Muscle layer of duodenum (tissue), 2 donors: ENCODE results near the gene NAALADL2.
A peak's percentile ranks its signal among the peaks of the same experiment; 100 is the strongest.
"Not testable (repeated sequence)": the region's sequence is repeated elsewhere in the genome, so short reads cannot be mapped to it uniquely, and the experiment has no call there.

Experiments
- H3K27ac ChIP-seq: one replicate; pipeline ENCODE4 v1.7.0; 2013; ENCODE audit warnings: mild to moderate bottlenecking, low read length
- H3K27me3 ChIP-seq: one replicate; pipeline ENCODE4 v1.7.0; 2013; ENCODE audit warnings: low read depth, mild to moderate bottlenecking, control low read depth, low read length
- H3K36me3 ChIP-seq, 2 donors: one replicate each; pipeline ENCODE4 v1.7.0; 2013; ENCODE audit warnings: low read length in 2 of 2, control low read depth in 1 of 2, mild to moderate bottlenecking in 1 of 2; ENCODE audit not compliant: insufficient read depth in 2 of 2, control insufficient read depth in 1 of 2
- H3K4me1 ChIP-seq, 2 donors: one replicate each; pipeline ENCODE4 v1.7.0; 2013; ENCODE audit warnings: low read length in 2 of 2, mild to moderate bottlenecking in 2 of 2, control low read depth in 1 of 2, moderate library complexity in 1 of 2; ENCODE audit not compliant: insufficient read depth in 2 of 2, control insufficient read depth in 1 of 2
- H3K4me3 ChIP-seq, 2 donors: one replicate each; pipeline ENCODE4 v1.7.0; 2013; ENCODE audit warnings: low read length in 2 of 2, low read depth in 1 of 2, mild to moderate bottlenecking in 1 of 2
- H3K9me3 ChIP-seq, 2 donors: one replicate each; pipeline ENCODE4 v1.7.0; 2013; ENCODE audit warnings: low read length in 2 of 2, control low read depth in 1 of 2, mild to moderate bottlenecking in 1 of 2; ENCODE audit not compliant: control insufficient read depth in 1 of 2
- donor health status: healthy.

The NAALADL2 gene

DNA sequence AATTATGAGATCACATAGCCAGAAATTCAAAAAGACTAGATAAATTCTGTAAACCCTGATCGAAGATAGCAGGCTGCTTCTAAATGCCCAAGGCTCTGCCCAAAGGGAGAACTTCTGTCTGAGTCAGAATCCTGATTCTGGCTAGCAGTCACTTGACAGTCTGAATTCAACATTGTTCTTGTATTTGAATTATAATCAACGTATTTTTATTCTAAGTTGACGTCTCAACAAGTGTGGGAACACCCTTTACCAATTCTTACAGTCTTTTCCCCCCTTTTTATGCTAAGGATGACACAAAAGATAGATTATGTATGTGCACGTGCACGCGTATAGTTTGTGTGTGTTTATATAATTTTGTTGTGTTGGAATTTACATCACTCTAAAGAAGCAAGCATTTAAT lies 552.8 kb downstream of the NAALADL2 start:
- H3K9me3 ChIP-seq: no peaks in the 10 kb centered on the region
- no peaks in the 10 kb centered on the region for H3K4me1 ChIP-seq
- no peaks in the 10 kb centered on the region for H3K27me3 ChIP-seq
- H3K27ac ChIP-seq: no peak overlapping the region
- H3K36me3 ChIP-seq: no peaks in the 10 kb centered on the region
- no peak overlapping the region for H3K4me3 ChIP-seq

DNA sequence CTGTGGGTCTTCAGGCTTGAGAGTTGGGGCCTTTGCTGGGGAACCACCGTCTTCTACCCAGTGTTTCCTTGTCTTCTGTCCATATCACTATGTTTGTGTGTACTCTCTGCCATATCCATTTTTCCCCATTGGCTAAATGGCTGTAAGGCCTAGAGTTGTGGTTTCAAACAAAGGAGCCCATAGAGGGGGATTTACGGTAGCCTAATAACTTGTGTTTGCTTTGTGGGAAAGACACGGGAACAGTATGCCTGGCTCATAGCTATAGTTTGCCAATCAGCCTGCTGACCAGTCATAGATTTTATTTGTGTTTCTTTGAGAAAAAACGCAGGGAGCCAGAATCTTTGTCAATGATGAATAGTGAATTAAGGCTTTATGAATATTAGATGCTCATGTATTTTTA lies 554.8 kb downstream of the NAALADL2 start:
- Histone ChIP-seq H3K27me3 (no peaks in the 10 kb centered on the region), H3K36me3 (no peaks in the 10 kb centered on the region), H3K9me3 (no peaks in the 10 kb centered on the region), H3K4me3 (no peak overlapping the region), H3K4me1 (no peaks in the 10 kb centered on the region), H3K27ac (no peak overlapping the region)

DNA sequence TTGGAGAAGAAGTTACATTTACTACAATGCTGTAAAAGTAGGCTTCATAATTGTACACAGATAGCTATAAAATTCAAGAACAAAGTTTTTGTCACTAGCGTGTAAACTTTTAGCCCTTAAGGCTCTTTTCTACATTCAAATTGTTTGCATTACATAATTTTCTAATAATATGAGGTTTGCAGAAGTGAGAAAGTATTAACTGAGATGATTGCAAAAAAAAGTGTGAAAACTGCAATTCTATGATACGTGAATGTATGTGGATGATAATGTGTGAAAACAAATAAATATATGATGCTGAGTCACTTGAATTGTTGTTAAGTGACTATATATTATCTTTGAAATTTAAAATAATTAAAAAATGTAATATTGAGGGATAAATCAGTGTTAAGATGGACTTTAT lies 557.5 kb downstream of the NAALADL2 start:
- no peaks in the 10 kb centered on the region for H3K9me3 ChIP-seq
- H3K36me3 ChIP-seq: no peaks in the 10 kb centered on the region
- H3K4me1 ChIP-seq: no peaks in the 10 kb centered on the region
- H3K27ac ChIP-seq: no peak overlapping the region
- no peak overlapping the region for H3K4me3 ChIP-seq
- H3K27me3 ChIP-seq: no peaks in the 10 kb centered on the region

DNA sequence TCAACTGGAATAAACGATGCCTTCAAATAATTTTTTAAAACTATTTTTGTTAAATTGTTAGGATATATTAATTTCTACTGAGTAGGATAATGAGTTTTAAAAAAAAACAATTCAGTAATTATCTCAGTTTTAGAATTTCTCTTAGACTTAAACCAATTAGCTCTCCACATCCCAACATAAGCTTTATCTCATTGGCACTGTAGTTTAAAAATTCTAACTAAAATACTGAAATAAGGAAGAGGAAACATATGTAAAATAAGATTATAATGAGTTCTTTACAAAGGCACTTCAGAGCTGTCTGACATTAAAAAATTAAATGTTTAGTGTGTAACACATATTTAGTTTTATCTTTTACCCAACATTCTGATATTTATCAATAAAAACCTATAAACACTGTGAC lies 558.3 kb downstream of the NAALADL2 start:
- Histone ChIP-seq H3K4me1 (no peaks in the 10 kb centered on the region), H3K27ac (no peak overlapping the region), H3K36me3 (no peaks in the 10 kb centered on the region), H3K27me3 (no peaks in the 10 kb centered on the region), H3K4me3 (no peak overlapping the region), H3K9me3 (no peaks in the 10 kb centered on the region)

DNA sequence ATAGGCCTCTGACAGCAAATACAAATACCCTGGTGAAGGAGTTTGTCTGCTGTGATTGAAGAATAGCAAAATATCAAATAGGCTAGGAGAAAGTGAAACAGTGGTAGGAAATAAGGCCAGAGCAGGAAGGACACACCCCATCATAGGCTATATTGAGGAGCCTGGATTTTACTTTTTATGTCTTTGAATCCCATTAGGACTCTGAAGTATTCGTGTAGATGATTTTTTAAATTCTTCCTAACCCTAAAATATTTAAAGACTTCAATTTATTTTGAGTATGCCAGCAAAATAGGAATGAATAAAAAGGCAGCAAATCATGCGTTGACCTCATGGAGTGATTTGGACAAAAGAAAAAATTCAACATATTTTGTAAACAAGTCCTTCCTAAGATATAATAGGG lies 562.8 kb downstream of the NAALADL2 start:
- Histone ChIP-seq H3K9me3 (no peaks in the 10 kb centered on the region), H3K27me3 (no peaks in the 10 kb centered on the region), H3K4me3 (no peak overlapping the region)

DNA sequence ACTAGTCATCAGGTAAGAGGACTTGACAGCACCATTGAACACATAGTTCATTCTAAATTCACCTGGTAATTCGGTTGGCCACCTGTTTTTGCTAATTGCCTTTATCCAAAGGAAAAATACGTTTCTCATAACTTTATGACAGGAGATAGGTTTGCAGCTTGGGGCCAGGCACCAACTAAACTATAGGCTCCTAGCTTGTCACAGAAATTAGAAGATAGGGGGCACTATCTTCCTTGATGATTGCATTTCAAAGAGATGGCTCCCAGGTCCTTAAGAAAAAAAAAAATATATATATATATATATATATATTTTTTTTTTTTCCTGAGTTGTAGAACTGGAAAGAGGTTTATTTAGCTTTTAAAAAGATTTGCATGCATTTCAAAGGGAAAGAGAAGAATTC lies 563.6 kb downstream of the NAALADL2 start:
- Histone ChIP-seq H3K4me1 (no peaks in the 10 kb centered on the region), H3K4me3 (no peak overlapping the region), H3K27ac (no peak overlapping the region), H3K36me3 (no peaks in the 10 kb centered on the region), H3K9me3 (no peaks in the 10 kb centered on the region), H3K27me3 (no peaks in the 10 kb centered on the region)

More for the DNA sequence above, 562.8 kb downstream of the NAALADL2 start:
- Histone ChIP-seq H3K36me3 (no peaks in the 10 kb centered on the region), H3K4me1 (no peaks in the 10 kb centered on the region), H3K27ac (no peak overlapping the region)

DNA sequence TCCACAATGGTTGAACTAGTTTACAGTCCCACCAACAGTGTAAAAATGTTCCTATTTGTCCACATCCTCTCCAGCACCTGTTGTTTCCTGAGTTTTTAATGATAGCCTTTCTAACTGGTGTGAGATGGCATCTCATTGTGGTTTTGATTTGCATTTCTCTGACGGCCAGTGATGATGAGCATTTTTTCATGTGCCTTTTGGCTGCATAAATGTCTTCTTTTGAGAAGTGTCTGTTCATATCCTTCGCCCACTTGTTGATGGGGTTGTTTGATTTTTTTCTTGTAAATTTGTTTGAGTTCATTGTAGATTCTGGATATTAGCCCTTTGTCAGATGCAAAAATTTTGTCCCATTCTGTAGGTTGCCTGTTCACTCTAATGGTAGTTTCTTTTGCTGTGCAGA lies 564.7 kb downstream of the NAALADL2 start:
- not testable (repeated sequence) for H3K9me3 ChIP-seq, H3K36me3 ChIP-seq, H3K4me1 ChIP-seq, H3K4me3 ChIP-seq, H3K27ac ChIP-seq, H3K27me3 ChIP-seq

DNA sequence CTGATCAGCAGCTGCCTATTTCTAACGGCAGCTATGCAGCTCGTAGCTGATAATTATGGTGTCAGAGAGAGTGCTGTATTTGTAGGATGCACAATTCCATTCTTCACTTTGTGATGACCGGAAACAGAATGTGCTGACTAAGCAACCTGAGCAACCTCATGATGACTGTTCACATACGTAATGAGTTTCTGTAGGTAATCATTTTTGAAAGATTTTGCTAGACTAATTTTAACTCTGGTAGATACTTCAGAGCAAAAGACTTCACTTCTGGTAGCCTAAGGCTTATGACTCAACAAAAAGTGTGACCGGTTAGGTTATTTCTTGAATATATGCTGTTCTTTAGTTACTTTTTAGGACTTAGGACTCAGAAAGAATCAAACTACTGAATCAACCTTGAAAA lies 567.7 kb downstream of the NAALADL2 start:
- H3K4me1 ChIP-seq: peaks cover 0 to under 1% of the 10 kb centered on the region in 2 donors
- no peak overlapping the region for H3K27ac ChIP-seq
- H3K36me3 ChIP-seq: no peaks in the 10 kb centered on the region
- no peak overlapping the region for H3K4me3 ChIP-seq
- H3K9me3 ChIP-seq: no peaks in the 10 kb centered on the region
- no peaks in the 10 kb centered on the region for H3K27me3 ChIP-seq

DNA sequence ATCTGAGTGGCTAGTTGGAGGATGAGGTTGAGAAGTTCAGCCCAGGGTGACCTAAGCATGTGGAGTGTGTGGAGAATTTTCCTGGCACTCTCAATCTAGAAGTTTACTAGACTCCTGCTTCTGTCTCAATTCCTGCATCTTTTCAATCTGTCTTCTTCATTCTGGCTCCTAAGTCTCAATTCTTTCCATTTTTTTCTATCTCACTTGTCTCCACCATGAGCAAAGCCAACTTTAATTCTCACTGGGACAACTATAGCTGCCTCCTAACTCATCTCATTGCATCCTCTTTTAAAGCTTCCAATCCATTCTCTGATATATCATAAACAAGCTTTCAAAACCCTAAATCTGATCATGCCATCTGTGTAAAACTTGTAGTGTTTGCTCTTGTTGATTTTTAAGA lies 569.3 kb downstream of the NAALADL2 start:
- Histone ChIP-seq H3K27me3 (no peaks in the 10 kb centered on the region), H3K4me1 (peaks cover 0 to 5% of the 10 kb centered on the region in 2 donors), H3K4me3 (no peak overlapping the region), H3K36me3 (no peaks in the 10 kb centered on the region), H3K9me3 (no peaks in the 10 kb centered on the region), H3K27ac (no peak overlapping the region)

DNA sequence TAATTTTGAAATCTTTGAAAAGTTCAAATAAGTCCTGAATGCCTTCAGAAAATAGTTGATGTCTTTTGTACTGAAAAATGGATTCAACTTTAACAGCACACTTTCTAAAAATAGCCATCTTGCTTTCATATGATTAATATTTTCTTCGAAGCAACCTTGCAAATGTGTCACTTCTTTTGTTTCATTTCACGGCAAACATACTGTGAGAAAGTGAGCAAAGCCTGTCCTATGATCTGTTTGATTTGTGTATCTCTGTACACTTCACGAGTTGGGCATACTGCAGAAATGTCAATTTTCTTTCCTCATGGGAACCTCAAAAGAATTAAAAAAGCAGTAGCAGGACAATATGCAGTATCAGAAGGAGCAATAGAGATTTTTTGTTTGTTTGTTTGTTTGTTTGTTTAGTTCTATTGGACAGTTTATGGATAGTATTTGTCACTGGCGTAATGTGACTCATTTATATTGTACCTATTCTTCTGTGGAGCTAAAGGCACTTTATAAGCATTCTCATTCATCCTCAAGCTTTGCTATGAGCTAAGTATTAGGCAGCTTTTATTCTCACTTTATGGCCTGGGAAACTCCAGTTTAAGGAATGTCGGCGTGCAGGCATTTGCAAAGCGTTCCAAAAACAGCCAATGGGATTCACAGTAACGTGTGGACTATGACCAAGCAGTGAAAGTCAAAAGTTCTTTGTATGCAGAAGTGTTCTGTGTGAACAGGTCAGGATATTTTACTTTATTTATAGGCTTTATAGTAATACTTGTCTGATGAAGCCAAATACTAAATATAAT lies 572.0 kb downstream of the NAALADL2 start:
- no peaks in the 10 kb centered on the region for H3K27me3 ChIP-seq
- H3K27ac ChIP-seq: no peak overlapping the region
- H3K36me3 ChIP-seq: no peaks in the 10 kb centered on the region
- peaks cover 0 to 5% of the 10 kb centered on the region in 2 donors for H3K4me1 ChIP-seq
- no peaks in the 10 kb centered on the region for H3K9me3 ChIP-seq
- peak overlapping the region in 1 of 2 donors; percentile 7 for H3K4me3 ChIP-seq

DNA sequence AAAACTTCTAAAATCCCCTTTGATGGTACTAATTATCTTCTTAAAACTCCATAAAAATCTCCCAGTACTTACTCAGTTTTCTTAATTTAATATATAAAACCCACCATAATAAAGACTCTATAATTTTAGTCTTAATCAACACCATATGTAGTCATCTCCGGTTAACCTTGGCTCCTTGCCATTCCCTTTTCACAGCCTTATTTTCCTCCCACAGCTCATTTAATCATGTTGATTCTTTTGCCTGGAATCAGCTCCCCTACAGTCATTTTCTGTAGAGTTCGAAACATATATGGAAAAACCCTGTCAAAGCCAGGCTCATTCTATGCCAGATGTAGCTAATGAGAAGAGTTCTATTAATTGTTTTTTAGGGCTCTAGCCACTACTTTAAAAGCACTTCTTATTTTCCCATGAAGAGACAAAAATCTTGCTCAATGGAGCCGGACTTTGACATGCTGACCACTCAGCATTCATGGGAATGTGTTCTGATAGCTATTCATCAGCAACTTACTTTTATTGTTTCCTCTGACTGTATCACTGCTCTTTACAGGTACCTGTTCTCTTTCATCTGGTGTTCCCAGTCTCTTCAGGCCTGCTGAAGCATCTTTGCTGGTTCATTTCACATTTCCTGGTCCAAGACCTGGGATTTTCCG lies 573.4 kb downstream of the NAALADL2 start:
- Histone ChIP-seq H3K4me3 (no peak overlapping the region), H3K4me1 (peaks cover 0 to 5% of the 10 kb centered on the region in 2 donors), H3K27me3 (no peaks in the 10 kb centered on the region), H3K9me3 (no peaks in the 10 kb centered on the region), H3K36me3 (no peaks in the 10 kb centered on the region), H3K27ac (no peak overlapping the region)
